Lower leg skin (tissue), 4 donors: ENCODE data around the gene CAPSL. TPM values are rescaled to one million over a fixed set of nuclear protein-coding genes. Genes with fewer than 3 reads are reported as not detected.

Experiments
- DNase-seq, 2 donors: peaks; one replicate each; pipeline ENCODE4 v3.0.0-alpha.2; 2019; ENCODE audit warnings: low spot score in 2 of 2
- H3K4me3 ChIP-seq: fragments of 200-600 bp; sonication (generic); 2 replicates; pipeline ENCODE4 v1.5.1; 2017; ENCODE audit warnings: mild to moderate bottlenecking, low read depth; ENCODE audit not compliant: poor library complexity, severe bottlenecking
- POLR2A ChIP-seq, 2 donors: fragments of 450-650 bp; IDR thresholded peaks; one replicate each; pipeline ENCODE4 v1.6.1; 2016 to 2017; ENCODE audit warnings: antibody characterized with exemption in 2 of 2, mild to moderate bottlenecking in 1 of 2, moderate library complexity in 1 of 2
- WGBS, 2 donors: methylation state at CpG; one replicate each; pipeline ENCODE4 v1.1.5; 2018; 5-methylcytosine and 5-hydroxymethylcytosine counted together
- intact Hi-C: fragments of 100-400 bp; cut with DNase I; formaldehyde crosslinking; loops from one replicate; pipeline ENCODE4 v1.15.0; 2023; ENCODE audit warnings: low total_unique reads
- total RNA-seq, 4 donors: library from RNA; depleted of rRNA; stranded (reverse); fragments of >200 nt; gene quantifications; one replicate each; pipeline ENCODE4 v1.1.0, GENCODE V29; 2016
- TF ChIP-seq, protein P1 (sequence below), 3 donors: fragments of 450-650 bp; IDR thresholded peaks; one replicate each; pipeline ENCODE4 v1.5.1; 2016; ENCODE audit warnings: antibody characterized with exemption in 3 of 3, mild to moderate bottlenecking in 3 of 3, moderate library complexity in 2 of 3

The CAPSL gene
- total RNA-seq, 4 donors from 2014 or later: not detected

- intact Hi-C loops: no loop called here
- TF ChIP-seq POLR2A (IDR thresholded peaks at IDR 0.05): no peak
- TF ChIP-seq, protein P1, sequence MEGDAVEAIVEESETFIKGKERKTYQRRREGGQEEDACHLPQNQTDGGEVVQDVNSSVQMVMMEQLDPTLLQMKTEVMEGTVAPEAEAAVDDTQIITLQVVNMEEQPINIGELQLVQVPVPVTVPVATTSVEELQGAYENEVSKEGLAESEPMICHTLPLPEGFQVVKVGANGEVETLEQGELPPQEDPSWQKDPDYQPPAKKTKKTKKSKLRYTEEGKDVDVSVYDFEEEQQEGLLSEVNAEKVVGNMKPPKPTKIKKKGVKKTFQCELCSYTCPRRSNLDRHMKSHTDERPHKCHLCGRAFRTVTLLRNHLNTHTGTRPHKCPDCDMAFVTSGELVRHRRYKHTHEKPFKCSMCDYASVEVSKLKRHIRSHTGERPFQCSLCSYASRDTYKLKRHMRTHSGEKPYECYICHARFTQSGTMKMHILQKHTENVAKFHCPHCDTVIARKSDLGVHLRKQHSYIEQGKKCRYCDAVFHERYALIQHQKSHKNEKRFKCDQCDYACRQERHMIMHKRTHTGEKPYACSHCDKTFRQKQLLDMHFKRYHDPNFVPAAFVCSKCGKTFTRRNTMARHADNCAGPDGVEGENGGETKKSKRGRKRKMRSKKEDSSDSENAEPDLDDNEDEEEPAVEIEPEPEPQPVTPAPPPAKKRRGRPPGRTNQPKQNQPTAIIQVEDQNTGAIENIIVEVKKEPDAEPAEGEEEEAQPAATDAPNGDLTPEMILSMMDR (IDR thresholded peaks at IDR 0.05): no peak
- no peak for DNase-seq
- 66 to 79% methylated on average over 2 of the region's 2 CpGs for WGBS, 2 donors
- no peak overlapping the region for H3K4me3 ChIP-seq
These were observed 76.3 kb downstream of the CAPSL start for GRCh38 chr5:35862126-35862525.

DNA sequence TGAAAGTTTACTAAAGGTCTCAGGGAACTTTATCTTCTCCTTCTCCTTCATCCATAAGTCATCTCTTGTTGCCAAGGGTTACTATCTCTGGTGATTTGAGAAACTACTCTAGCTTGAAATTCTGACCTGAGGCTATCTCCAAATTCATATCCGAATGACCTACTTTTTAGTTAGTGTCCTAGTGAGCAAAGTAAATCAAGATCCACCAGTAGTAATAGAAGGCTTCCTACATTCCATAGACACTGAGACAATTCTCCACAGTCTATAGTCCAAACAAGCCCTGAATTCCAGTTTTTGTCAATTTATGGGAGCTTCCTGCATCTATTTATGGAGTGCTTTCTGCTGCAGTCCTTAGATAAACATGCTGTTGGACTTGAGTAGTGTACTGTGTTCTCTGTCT is 76.7 kb downstream of the CAPSL start:
- H3K4me3 ChIP-seq: no peak overlapping the region
- DNase-seq: no peak
- 42 to 56% methylated on average over 1 of the region's 1 CpG for WGBS, 2 donors
- TF ChIP-seq POLR2A (IDR thresholded peaks at IDR 0.05): no peak
- TF ChIP-seq, protein P1 (IDR thresholded peaks at IDR 0.05): no peak
- intact Hi-C loops: no loop called here

- no peak overlapping the region for H3K4me3 ChIP-seq
- WGBS, 2 donors: 78 to 88% methylated on average over 1 of the region's 1 CpG
- DNase-seq: no peak
- no peak for TF ChIP-seq POLR2A (IDR thresholded peaks at IDR 0.05)
- TF ChIP-seq, protein P1 (IDR thresholded peaks at IDR 0.05): no peak
- intact Hi-C loops: no loop called here
These were observed 77.7 kb downstream of the CAPSL start for GRCh38 chr5:35860686-35861085.

GRCh38 chr5:35859101-35859661 is 79.2 kb downstream of the CAPSL start:
- intact Hi-C loops: no loop called here
- WGBS, 2 donors: 58 to 65% methylated on average over 3 of the region's 3 CpGs
- TF ChIP-seq, protein P1 (IDR thresholded peaks at IDR 0.05): no peak
- no peak for TF ChIP-seq POLR2A (IDR thresholded peaks at IDR 0.05)
- no peak overlapping the region for H3K4me3 ChIP-seq
- DNase-seq: no peak

GRCh38 chr5:35857606-35858205 is 80.7 kb downstream of the CAPSL start:
- no peak for TF ChIP-seq POLR2A (IDR thresholded peaks at IDR 0.05)
- TF ChIP-seq, protein P1 (IDR thresholded peaks at IDR 0.05): no peak
- intact Hi-C loops: no loop called here
- H3K4me3 ChIP-seq: no peak overlapping the region
- WGBS, 2 donors: 31 to 36% methylated on average over 2 of the region's 2 CpGs
- no peak for DNase-seq
